Measurements from ENCODE around the gene CDH23.

DNA sequence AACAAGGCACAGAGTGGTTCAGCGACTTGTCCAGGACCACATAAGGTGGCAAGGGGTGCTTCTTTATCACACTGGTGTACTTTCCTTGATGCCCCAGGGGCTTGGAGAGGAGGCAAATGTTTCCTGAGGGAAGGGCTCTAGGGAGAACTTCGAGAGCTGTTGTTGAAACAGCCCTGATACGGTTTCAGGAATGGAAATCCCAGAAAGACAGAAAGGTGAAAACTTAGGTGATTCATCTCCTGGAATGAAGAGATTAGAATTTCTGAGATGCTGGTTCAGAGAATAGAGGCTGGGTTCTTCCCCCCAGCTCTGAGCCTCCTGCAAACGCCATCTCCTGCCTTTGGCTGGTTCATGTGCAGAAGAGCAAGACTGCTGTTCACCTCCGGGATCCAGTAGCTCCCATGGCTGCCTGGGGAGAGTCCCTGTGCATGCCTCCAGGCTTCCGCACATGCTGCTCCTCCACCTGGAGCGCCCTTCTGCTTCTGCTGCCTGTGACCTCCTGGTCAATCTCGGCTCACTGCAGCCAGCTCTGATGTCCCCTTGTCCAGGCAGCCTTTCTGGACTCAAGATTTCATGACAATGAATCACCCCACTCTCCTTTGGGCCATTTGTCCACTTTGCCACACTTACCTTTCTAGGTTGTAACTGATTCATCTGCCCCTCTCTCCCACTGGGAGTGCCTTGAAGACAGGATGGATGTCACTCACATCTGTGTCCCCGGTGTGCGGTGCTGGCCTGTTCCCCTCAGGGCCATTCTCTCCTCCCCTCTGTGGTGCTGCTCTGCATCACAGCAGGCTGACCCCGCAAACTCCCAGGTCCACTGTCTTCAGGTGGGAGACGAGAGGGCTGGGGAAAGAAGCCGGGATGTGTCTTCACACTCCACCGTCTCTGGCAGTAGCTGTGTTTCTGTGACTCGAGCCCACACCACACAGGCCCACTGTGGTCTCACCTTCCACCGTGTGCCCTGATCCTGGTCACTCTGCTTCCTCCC lies 3.6 kb upstream of the CDH23 start:
- TF ChIP-seq TAF1 (IDR thresholded peaks at IDR 0.05; ENCODE audit: borderline replicate concordance, insufficient read depth, low read length), result no peak
- no peak for TF ChIP-seq POLR2AphosphoS5 (IDR thresholded peaks at IDR 0.05; ENCODE audit: low read depth, low read length)
- TF ChIP-seq, protein P1, sequence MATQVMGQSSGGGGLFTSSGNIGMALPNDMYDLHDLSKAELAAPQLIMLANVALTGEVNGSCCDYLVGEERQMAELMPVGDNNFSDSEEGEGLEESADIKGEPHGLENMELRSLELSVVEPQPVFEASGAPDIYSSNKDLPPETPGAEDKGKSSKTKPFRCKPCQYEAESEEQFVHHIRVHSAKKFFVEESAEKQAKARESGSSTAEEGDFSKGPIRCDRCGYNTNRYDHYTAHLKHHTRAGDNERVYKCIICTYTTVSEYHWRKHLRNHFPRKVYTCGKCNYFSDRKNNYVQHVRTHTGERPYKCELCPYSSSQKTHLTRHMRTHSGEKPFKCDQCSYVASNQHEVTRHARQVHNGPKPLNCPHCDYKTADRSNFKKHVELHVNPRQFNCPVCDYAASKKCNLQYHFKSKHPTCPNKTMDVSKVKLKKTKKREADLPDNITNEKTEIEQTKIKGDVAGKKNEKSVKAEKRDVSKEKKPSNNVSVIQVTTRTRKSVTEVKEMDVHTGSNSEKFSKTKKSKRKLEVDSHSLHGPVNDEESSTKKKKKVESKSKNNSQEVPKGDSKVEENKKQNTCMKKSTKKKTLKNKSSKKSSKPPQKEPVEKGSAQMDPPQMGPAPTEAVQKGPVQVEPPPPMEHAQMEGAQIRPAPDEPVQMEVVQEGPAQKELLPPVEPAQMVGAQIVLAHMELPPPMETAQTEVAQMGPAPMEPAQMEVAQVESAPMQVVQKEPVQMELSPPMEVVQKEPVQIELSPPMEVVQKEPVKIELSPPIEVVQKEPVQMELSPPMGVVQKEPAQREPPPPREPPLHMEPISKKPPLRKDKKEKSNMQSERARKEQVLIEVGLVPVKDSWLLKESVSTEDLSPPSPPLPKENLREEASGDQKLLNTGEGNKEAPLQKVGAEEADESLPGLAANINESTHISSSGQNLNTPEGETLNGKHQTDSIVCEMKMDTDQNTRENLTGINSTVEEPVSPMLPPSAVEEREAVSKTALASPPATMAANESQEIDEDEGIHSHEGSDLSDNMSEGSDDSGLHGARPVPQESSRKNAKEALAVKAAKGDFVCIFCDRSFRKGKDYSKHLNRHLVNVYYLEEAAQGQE (IDR thresholded peaks at IDR 0.05; ENCODE audit: insufficient read depth in 1 of 2, low read depth in 2 of 2, low read length in 2 of 2), result no peak
